ENCODE measurements around the gene DGKG.

Gene DGKG

DNA sequence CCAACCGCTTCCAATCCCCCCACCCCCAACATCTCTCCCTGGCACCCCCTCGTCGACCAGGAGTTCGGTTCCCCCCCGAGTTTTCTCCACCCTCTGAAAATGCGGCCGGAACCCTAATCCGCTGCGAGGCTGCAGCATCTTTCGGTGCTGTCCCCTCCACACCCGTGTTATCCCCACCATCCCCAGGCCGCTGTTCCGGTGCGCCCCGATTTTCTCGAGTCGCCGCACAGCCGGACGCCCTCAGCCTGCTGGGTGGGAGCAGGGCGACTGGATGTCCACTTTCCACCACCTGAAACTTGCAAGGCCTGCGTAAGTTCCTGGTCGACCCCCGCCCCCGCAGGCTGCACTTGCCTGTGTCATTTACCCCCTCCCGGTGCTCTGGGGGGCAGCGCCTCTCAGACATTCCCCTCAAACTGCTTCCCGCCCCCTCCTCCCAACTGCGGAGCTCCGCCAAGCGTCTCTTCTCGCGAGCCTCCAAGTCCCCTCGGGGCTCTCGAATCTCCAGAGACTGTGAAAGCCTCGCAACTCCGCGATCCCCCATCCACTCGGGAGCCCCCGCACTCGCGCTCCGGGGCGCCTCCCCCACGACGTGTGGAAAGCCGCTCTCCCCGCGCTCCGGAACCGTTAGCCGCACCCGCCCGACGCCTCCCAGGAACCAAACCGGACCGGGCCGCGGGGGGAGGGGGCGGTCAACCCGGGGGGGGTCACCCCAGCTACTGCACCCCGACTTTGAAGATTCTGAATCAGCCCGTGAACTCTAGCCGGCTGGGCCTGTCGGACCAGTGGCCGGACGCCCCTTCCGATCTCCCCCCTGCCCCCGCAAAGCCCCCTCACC lies 253.7 kb downstream of the DGKG start:
- DNase-seq (ENCODE audit: low read depth): no peak

DNA sequence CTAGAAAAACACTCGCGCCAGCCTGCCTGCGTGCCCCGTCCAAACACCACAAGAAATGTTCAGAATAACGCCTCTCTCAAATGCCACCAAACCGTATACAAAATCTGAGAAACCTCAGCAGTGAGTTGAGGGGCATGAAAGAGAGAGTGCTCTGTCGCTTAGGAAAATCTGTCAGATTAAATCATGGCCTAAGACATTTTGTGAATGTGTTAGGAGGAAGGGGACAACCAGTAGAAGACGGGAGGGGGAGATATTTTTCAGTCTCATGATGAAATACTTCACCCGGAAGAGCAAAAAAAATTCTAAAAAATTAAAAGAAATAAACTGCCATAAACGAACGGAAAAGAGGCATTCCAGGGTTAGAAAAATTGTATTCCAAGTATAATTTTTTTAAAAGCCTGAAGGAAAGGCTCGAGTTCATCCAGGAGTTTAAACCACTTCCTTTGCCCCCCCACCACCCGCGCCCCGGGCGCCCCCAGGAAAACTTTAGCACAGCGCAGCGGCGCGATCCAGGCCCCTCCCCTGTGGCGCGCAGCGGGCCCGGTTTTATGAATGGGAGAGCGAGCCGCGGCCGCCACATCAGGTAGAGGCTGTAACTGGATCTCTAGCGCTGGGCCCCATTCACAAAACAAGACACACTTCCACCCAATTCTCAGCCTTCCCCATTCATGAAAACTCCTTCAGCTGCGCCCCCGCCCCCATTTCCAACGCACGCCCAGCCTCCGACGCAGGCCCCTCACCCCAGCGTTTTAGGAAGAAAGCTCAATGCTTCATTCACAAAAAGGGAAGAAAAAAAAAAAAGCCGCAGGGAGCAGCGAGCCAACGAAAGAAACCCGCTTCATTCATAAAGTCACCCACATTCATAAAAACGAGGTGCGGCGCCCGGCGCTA lies 254.6 kb downstream of the DGKG start:
- no peak for DNase-seq (ENCODE audit: low read depth)

DNA sequence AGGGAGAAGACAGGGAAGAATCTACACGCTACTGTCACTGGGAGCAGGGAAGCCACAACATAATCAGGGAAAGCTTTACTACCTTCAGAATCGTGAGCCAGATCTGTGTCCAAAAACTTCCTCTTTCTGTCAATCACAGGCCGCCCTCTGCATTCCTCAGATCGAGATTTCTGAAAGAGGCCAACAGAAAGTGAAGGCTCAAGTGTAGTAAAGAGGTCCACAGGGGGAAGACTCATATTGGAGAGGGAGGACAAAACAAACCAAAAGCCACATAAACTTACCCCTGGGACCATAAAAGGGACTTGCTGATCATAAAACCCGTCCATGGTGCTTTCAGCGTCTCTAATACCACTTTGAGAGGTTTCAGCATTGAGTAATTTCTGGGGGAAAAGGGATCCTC lies 256.5 kb downstream of the DGKG start:
- no peak for DNase-seq (ENCODE audit: low read depth)

DNA sequence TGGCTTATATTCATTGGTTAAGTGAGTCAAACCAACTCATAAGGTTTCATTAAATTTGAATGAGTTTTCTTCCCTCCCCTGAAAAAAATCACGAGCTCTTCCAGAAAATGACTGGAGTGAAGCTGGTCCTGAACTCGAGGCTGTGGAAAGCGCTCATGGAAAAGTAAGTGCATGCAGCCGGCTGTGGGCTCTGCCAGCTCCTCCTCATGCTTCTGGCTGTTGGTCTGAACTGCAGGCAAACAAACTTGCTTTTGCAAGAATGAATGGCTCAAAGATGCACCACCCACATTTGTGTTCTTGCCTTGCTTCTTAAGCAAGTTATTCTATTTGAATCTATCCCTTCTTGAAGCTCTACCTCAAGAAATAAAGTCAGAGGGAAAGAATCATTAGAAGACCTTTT lies 259.3 kb downstream of the DGKG start:
- DNase-seq (ENCODE audit: low read depth): no peak

DNA sequence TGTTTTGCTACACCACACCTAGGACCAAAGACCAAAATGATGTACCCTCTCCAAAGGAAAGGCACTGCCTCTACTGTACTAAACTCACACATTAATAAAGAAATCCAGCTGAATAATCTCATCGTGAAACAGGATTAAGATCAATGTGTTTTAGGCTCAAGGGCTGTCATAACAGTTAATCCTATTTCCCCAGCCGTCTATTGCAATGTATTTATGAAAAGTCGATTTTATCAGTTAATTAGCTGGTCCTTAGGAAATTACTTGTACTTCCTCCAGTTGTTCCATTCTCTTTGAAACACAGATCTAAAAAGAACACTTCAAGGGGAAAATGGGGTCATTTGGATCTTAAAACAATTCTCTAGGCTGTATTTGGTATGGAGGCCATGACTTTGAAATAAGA lies 261.6 kb downstream of the DGKG start:
- no peak for DNase-seq (ENCODE audit: low read depth)

DNA sequence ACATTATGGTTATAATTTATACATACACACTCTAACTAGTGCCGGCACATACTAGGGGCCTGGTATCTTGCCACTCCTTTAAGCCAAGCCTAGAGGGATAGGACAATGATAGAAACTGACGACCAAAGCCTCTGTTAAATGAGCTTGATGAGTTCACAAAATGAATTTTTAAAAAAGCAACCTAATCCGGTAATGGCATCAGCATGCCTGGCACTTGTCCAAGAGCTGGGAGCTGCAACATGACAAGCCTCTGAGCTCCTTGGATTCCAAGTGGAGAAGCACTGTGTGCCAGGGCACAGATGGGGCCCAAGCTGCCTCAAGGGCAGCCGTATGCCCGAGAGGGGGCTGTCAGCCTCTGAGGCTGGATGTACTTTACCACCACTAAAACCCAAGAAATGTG lies 262.9 kb downstream of the DGKG start:
- DNase-seq (ENCODE audit: low read depth): no peak

DNA sequence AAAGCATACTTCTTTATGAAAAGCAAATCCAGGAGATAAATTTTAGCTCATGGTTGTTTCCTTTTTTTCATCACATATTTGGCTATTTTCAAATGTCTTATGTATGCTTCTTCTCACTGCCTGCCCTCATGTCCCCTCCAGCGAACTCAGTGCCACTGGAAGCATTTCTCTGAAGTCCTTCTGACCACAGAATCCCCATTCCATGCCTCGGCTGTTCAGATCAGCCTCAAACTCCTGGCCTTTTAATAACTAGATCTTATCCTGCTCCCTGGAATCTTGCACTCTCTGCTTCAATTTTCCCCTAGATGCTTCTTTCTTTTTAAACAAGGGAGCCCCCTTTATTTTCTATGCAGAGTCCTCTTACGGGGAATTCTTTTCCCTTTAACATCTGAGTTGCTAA lies 263.3 kb downstream of the DGKG start:
- no peak for DNase-seq (ENCODE audit: low read depth)

DNA sequence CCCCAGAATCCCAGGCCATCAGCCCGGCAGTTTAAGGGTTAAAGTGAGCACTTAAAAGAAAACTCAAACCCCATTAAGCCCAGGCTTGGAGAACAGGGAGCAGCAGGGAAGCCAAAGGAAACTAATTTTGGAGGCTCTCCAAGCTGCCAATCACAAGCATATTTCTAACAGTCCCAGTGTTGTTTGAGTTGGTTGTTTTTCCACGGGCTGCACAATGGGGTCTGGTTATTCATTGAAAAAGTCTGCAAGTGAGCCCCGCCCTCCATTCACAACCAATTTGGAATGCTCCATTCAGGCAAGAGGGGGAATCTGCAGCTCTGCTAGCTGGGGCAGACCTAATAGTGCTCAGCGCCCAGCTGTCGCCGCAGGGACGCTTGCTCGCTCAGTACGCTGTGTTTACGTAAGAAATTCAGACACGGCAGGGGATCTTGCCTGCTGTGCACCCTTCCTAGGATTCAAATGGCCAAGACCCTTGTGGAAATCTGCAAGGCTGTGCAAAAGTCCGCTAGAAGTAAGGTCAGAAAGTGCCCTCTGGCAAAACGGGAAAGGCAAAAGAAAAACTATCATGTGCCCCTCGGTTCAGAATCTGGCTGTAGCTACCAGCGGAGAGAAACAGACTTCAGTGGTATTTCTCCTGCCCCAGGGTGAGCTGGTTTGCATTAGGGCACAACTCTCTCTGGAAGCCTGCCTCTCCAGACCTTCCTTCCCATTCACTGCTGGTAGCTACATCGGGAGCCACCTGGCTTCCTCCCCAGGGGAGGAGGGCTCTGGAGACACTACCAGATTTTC lies 264.2 kb downstream of the DGKG start:
- DNase-seq (ENCODE audit: low read depth): no peak

DNA sequence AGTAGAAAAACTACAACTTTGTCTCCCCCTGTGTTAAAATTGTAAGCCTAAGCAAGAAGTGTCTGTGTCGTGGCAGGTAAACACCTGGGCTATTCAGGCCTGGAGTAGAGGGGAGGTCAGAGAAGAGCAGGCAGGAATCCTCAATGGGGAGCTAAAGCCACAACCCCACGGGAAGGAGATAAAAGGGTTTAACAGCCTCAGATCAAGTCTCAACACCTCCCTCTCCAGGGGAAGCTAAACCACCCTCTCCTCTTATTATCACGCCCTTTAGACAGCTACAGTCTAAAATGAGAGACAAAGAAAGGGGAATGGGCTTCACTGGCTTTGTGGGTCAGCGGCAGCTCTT lies 264.7 kb downstream of the DGKG start:
- no peak for DNase-seq (ENCODE audit: low read depth)
